HTERT RPE-1 (cell line): ENCODE results near the gene EYA4.

Experiments
- in situ Hi-C: fragments of 300-500 bp; cut with MboI; formaldehyde crosslinking; loops from 4 replicates; pipeline ENCODE4 v1.14.3; 2020; ENCODE audit warnings: low sequenced_read_pairs

The EYA4 gene

DNA sequence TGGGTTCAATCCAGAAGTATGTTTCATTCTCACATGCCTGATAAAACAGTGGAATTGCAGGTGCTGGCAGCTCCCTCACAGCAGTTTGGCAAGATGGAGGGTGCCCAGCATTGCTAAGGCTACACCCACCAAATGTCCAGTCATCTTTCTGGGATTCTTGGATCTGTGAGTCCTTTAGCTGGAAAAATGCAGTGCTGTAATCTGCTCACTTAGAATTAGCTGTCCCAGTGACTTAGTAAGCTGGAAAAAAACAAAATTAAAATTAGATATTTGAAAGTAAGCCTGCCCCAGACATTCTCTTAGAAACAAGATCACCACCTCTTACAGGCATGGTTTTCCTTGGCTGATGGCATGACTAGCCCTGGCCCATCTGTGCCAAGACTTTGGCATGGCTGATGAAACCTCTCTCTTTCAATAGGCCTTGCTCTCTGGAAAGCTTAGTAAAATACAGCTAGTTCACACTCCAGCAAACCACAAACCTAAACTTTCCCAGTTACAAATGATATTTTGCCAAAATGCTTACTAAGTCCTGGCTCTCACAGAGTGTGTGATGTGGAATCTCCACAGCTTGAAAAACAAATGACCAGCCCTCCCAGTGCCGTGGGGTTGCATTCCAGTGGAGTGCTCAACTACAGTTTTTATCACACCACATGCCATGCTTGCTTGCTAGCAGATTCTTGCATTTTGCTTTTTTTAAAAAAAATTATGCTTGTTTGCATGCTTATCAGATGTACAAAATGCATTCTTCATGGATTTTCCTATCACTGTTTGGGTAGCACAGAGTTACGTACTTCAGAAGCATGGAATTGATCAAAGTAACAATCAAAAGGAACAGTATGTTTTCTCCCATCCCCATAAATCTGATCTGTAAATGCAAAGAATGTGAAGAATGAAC lies 261.5 kb downstream of the EYA4 start:
- in situ Hi-C loops = no loop called here

DNA sequence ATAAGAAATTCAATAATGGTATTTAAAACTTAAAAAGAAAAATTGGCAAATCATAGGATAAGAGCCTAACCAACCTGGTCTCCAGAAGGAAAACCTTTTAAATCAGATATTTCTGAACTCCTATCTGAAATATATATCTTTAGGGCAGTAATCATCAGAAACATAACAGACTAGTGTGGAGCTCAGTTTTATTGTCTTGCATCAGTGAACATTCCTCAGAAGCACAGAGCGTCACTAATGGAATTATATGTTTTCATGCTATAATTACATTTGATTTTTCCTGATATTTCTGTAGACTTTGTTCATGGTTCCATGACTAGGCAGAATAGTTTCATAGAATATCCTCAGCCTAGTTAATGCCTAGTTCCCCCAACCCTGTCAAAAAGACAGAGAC lies 262.2 kb downstream of the EYA4 start:
- in situ Hi-C loops = no loop called here

DNA sequence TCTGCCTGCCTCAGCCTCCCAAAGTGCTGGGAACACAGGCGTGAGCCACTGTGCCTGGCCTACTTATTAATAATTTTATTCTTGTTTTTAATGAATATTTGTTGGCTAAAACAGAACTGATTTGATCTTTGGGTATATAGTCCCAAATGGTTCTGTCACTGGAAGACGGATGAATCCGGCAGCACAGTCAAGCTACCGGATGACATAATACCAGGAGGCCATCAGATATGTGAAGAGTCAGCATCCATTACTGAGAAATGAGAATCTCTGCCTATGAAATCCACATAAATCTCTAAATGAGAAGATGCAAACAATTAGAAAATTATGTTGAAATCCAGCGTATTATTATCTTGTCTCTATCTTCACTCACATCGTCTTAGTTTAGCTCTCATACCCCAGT lies 263.0 kb downstream of the EYA4 start:
- in situ Hi-C loops = no loop called here

DNA sequence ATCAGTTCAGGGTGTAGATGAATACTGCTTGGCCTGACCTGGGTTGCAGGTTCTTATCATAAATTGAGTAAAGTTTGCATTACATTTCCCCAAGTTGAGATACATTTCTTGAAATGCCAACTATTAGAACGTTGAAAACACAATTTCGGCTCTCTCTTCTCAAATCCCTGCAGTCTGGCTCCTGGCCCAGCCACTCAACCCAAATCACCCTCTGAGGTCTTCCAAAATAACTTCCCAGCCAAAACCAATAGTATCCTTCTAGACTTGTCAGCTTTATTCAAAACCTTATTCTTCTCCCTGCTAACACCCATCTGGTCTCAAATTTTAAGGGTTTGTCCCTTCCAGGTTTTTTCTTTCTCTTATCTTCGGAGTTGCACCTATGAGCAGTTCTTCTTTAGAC lies 263.6 kb downstream of the EYA4 start:
- in situ Hi-C loops = no loop called here

DNA sequence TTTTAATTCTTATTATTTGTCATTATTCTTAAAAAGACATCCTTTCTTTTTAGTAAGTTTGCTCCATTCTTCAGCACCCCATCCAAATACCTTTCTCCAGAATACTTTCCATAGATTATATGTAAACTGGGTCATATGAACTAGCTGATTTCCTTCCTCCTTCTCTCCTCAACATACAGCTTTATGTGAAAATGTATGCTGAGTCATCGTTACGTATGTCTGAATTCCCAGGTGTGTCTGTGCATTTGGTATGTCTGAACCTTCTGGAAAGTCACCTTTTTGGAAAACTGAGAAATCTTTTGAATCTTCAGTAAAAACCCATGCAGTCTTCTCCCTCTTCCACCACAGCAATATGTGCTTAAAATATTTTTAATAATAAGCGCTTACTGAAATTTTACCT lies 264.5 kb downstream of the EYA4 start:
- in situ Hi-C loops = no loop called here

DNA sequence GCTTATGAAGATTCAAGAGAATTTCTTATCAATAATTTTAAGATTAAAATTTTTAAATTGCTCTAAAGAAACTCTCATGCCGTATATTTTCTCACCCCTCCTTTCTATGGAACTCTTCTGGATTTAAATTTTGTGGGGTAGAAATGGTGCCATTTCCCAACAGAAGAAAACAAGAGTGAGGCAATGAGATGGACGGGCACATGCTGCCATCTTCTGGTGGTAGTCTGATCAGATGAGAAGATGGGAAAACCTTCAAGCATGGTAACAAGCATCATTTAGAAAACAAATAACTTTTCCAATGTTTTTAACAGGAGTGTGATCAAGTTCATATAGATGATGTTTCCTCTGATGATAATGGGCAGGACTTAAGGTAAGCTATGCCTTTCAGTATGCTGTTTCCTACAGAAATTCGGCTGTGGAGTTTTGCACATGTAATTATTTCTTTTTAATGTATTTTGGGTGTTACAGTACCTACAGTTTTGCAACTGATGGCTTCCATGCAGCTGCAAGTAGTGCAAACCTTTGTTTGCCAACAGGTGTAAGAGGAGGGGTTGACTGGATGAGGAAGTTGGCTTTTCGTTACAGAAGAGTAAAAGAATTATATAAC lies 271.4 kb downstream of the EYA4 start:
- in situ Hi-C loops = no loop called here

DNA sequence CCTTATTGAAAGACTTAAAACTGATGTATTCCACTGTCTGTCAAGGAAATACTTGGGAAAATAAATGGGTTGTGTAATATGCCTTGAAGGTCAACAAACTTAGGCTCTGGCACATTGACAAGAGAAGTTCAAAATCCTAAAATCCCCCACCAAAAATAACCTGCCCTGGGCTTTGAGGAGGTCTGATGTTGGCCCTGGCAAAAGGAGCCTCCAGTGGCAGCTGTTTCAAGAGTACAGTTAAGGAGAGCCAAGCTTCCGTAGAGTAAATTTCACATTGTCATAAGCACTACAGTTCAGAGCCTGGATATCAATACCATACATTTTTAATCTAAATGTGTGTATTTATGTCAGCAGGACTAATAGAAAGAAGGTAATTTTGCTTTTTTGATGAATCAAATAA lies 282.7 kb downstream of the EYA4 start:
- in situ Hi-C loops = no loop called here

DNA sequence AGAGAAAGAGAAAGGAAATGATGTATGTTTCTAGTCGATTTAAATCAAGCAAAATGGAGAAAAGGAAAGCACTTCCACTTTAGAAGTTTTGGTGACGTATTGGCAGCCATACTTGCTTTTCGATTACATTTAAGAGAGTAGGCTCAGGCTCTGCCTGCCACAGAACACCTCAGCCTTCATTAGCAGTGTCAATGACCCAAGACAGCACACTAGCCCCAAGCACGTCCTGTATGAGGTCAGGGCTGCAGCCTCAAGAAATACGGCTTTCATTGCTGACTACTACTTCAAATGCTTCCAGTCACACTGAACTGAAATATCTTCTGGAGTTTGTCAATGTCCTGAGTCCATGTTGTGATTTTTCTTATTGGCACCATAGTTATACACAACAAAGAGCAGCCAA lies 285.3 kb downstream of the EYA4 start:
- in situ Hi-C loops = no loop called here

DNA sequence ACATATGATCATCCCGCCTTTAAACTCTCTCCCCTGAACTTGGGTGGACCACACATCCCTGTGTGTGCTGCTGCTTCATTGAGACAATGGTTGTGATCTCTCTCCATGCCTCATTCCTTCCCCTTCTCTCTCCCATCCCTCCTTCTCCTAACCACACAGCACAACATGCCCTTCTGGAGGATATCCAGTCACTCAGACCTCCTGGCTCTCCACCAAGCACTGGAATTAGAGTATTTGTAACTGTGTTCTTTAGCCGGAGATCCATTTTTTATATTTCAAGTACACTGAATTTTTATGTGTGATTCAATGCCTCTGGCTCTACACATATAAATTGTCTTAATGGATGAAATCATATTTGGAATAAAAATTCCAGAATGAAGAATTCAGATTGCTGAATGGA lies 287.4 kb downstream of the EYA4 start:
- in situ Hi-C loops = no loop called here

DNA sequence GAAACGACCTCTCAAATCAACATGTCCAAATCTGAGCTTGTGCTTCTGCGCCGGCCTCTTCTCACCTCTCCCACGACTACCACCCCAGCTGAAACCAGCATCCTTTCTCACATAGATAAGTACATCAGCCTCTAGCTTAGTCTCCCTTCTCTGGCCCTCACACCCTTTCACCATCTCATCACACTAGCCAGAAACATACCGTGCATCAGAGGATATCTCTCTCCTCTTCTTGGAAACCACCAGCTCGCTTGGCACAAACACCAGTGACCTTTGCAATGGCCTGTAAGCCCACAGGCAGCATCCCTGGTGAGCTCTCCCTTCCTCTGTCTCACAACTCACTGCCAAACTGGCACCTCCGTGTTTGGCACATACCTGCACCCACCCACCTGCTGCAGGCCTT lies 291.8 kb downstream of the EYA4 start:
- in situ Hi-C loops = no loop called here

DNA sequence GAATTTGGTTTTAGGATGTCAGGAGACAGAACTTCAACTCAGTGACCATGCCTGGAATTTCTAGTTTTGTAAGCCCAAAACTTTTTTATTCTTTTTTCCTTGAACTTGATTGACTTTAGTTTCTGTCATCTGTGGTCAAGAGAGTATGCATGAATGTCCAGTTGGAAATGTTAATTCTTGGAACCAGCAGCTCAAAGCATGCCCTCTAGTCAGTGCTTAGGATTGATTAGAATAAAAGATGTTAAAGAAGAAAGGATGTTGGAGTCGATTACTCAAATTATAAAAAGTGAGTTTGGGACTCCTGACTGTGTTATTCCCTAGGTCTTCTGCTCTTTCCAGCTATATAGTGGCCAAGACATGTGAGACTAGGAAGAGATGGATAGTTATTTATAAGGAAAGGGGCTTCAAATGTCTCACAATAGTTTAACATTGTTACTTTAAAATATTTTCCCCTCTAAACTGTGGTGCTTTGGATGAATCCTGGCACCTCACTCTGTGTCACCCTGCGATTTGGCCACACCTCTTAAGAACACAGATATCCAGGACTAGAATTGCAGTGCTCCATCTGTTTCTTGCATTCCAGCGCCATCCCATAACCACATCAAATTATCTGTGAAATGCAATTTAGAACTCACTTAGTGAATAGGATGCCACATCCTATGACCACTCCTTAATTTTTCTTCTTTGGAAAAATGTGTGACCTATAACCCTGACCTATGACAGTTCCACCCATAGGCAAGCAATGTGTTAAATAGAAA lies 298.5 kb downstream of the EYA4 start:
- in situ Hi-C loops = no loop called here

DNA sequence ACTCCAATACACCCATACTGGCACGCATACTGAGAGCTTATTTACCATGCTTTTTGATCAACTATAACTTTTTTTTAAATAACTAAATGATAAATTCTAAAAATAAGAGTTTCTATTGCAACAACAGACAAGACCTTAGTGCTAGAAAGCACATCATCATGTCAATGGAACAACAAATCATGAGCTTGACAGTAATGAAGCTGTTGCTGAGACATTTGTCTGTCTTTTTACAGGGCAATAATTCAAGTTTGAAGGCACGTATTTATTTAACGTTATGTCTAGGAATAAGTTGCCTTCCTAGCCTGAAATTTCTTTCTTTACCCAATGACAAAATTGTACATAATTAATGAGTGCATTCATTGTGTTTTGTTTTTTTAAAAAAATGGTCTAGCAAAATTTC lies 299.2 kb downstream of the EYA4 start:
- in situ Hi-C loops = no loop called here

DNA sequence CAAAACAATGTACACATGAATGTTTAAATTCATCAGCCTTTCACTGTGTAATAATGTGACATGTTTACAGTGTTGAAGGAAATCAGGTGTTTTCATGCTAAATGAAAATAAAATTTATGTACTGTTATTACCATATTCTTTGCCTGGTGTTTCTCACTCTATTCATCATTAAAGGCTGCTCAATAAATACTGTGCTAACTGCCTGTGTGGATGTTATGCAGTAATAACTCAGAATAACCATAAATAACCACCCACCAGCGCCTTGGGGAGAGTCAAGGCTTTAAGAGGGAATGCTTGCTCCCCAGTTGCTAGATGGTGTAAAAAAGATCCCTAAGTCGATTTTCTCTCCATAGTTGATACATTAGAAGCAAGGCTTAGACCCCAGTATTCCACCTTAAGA lies 299.9 kb downstream of the EYA4 start:
- in situ Hi-C loops = no loop called here

DNA sequence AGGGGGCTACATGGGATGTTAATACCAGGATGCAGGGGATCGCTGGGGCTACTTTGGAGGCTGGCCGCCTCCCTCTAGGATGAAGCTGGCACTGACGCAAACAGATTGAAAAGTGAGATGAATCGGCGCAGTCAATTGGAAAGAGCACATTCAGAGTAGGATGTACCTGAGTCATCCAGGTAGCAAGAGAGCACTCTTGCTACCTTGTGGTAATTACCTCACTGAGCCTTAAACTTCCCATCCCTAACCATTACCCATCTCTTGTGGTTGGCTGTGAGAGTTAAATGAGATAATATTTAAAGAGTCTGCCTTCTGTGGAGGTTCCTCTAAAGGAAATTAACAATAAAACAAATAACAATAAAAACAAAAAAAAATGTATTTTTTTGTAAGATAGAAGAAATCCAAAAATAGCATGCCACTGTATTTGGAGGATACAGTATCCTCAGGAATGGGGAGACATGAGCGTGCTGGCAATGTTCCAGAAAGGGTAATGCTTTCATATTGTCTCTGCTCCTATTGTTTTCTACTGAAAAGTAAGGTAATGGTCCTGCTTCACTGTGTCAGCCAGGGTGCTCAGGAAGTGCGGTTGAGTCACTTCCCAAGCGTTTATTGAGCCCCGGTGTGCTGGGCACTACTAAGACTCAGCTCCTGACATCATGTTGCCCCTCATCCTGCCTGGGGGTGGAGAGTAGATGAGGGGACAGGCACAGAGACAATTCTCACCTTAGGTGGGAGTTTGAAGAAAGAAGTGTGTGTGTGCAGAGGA lies 301.1 kb downstream of the EYA4 start:
- in situ Hi-C loops = no loop called here

DNA sequence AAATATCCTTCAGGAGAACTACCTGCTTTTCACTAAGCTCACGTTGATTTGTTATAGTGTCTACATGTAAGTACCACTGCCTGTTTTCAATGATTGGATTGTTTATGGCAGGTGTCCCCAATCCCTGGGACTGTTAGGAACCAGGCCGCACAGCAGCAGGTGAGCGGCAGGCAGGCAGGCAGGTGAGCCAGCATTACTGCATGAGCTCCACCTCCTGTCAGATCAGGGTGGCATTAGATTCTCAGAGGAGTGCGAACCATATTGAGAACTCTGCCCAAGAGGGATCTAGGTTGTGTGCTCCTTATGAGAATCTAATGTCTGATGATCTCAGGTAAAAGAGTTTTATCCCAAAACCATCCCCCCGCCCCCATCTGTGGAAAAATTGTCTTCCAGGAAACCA lies 303.3 kb downstream of the EYA4 start:
- in situ Hi-C loops = no loop called here

DNA sequence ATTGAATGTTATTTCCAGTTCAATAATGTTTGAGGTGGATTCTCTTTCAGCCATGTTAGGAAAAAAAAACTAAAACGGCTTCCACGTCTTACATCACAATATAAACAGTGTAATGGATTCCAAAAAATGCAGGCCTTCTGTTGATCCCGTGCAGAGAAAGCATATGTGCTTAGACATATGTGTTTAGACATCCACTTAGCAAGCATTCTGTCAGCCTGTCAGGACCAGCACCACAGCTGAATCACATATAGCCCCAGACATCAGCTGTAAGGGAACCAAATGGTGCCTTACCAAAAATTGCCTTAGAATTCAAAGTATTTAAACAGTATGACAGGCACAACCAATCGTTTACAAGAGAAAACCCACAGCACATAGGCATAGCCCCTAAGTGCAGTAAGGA lies 304.9 kb downstream of the EYA4 start:
- in situ Hi-C loops = no loop called here

DNA sequence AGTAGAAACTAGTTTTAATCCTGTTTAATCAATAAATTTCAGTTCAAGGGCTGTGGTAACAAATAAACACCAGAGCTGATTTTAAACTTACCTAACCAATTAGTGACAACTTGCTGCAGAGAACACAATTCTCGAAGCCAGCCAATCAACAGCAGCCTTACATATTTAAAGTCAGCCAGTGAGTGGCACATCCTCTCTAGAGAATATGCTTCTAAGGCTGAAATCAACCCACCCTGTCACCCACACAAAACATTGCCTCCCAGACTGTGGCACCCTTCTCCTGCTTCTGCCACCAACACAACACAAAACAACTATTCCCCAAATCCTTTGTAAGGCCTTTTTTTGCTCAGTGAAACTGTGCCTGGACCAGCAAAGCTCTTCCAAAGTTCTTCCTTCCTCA lies 306.0 kb downstream of the EYA4 start:
- in situ Hi-C loops = no loop called here

DNA sequence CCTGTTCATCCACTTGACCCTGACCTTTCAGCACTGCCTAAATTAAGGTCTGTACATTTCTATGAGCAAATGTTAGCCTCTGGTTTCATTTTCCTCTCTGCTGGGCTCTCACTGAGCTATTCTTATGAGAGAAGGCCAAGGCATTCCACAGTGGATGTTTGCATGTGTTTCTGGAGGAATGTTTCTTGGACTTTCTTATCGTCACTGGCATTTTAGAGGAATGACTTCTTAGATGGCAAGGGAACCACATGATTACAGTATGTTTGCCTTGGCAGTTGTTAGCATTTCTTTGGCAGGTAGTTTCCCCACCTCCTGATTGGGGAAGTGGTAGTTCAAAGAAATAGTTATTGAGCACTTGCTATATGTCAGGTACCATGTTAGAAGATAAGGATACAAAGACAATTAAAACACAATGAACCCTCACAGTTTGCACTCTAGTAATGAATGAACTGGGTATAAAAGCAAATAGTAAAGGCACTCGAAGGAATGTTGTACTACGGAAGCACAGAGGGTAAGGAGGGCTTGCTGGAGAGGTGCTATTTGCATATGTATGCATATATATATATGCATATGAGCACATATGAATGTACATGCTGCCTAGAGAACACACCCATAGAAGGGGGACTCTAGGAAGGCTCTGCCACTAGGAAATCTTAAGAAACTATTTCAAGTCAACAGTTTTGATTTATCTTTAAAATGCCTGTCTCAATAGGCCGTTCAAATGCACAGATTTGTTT lies 307.4 kb downstream of the EYA4 start:
- in situ Hi-C loops = no loop called here

DNA sequence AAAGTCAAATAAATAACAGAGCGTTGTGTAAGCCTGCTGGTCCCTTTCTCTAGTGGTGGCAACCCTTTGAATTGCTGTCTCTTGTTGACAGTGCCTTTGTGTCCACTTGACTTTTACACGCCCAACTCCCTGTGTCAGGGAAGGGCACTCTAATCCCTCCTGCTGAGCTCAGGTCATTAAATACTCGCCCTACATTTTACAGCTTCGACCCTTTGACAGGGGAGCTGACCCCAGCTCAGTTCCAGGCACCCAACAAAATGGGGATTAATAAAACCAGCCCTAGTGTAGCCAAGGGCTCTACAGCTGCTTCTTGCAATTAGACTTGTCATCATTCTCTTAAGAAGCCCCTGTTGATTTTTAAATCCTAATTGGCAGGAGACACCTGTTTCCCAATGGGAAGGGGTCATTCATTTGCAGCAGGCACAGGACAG lies 308.2 kb downstream of the EYA4 start:
- in situ Hi-C loops = no loop called here

DNA sequence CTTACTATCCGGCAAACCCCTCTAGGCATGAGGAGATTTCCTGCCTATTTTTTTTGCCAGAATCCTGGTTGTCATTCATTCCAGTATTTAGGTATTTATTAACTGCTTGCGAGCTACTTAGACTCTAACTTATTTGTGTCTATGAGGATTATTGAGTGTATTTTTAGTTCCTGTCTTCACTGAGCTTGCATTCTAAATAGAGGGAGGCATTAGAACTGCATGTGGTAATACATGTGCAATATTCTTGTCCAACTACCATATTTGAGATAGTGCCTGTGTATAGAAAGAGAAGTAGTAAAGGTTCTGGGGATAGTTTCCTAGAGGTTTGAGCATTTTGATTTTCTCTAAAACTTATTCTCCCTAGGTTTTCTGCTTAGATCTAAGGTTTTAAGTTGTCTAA lies 308.9 kb downstream of the EYA4 start:
- in situ Hi-C loops = loop anchor here (25.0 kb wide), 1 partner anchor 362 kb away; no protein-coding TSS in a partner anchor
